Endodermal cell (in vitro differentiated cells): ENCODE results near the gene MIPOL1. TPM values are rescaled to one million over a fixed set of nuclear protein-coding genes. Genes with fewer than 3 reads are reported as not detected.

Source experiments
- DNase-seq: peaks from one replicate; pipeline ENCODE4 v3.0.0-alpha.2; 2017
- H3K27ac ChIP-seq: 2 replicates; pipeline ENCODE4 v1.5.1; 2013; ENCODE audit warnings: mild to moderate bottlenecking, low read depth, low read length, moderate library complexity
- H3K27me3 ChIP-seq: 2 replicates; pipeline ENCODE4 v1.6.1; 2013; ENCODE audit warnings: mild to moderate bottlenecking, low read length, moderate library complexity; ENCODE audit not compliant: insufficient read depth, control insufficient read depth, poor library complexity, severe bottlenecking
- H3K36me3 ChIP-seq: 2 replicates; pipeline ENCODE4 v1.7.0; 2013; ENCODE audit warnings: mild to moderate bottlenecking, low read length, moderate library complexity; ENCODE audit not compliant: control insufficient read depth, insufficient read depth
- H3K4me1 ChIP-seq: one replicate; pipeline ENCODE4 v1.7.0; 2013; ENCODE audit warnings: low read length; ENCODE audit not compliant: control insufficient read depth, insufficient read depth
- H3K4me3 ChIP-seq: 2 replicates; pipeline ENCODE4 v1.5.1; 2013; ENCODE audit warnings: mild to moderate bottlenecking, low read length, moderate library complexity
- H3K9ac ChIP-seq: 2 replicates; pipeline ENCODE4 v1.6.1; 2013; ENCODE audit warnings: mild to moderate bottlenecking, low read length, moderate library complexity; ENCODE audit not compliant: poor library complexity, severe bottlenecking; ENCODE audit errors: extremely low read depth
- H3K9me3 ChIP-seq: 2 replicates; pipeline ENCODE4 v1.6.1; 2013; ENCODE audit warnings: mild to moderate bottlenecking, low read length, moderate library complexity; ENCODE audit not compliant: control insufficient read depth
- H3K27ac Mint-ChIP-seq: 2 replicates; pipeline ENCODE4 v1.8.0; 2020; ENCODE audit warnings: mixed read lengths
- H3K27me3 Mint-ChIP-seq: 2 replicates; pipeline ENCODE4 v1.8.0; 2021; ENCODE audit warnings: mild to moderate bottlenecking, mixed read lengths; ENCODE audit not compliant: insufficient read depth
- H3K36me3 Mint-ChIP-seq: 2 replicates; pipeline ENCODE4 v1.8.0; 2020; ENCODE audit warnings: low read depth, mixed read lengths
- H3K4me1 Mint-ChIP-seq: 2 replicates; pipeline ENCODE4 v1.8.0; 2020; ENCODE audit warnings: mixed read lengths
- H3K4me3 Mint-ChIP-seq: 2 replicates; pipeline ENCODE4 v1.8.0; 2020; ENCODE audit warnings: mild to moderate bottlenecking, moderate library complexity, mixed read lengths
- H3K9me3 Mint-ChIP-seq: 2 replicates; pipeline ENCODE4 v1.8.0; 2020; ENCODE audit warnings: mild to moderate bottlenecking, mixed read lengths
- WGBS, 2 experiments: methylation state at CpG; one replicate each; pipeline versions ENCODE4 v1.1.5 to v1.1.7; 2013; ENCODE audit warnings: missing lambda C conversion rate in 2 of 2, mixed read lengths in 1 of 2; ENCODE audit not compliant: insufficient coverage in 1 of 2, insufficient read length in 1 of 2; 5-methylcytosine and 5-hydroxymethylcytosine counted together
- total RNA-seq, 2 donors: library from RNA; stranded (reverse); fragmentation: NEBNext Ultra II Directional in 1 of 2; extraction: Animal tissue kit (Norgen Biotek cat#: 25700) in 1 of 2; gene quantifications; 2 replicates in 1 of 2; 3 replicates in 1 of 2; pipeline ENCODE4 v1.2.1, GENCODE V29; 2021
- TF ChIP-seq, protein P1 (sequence below): fragments of 200-600 bp; sonication (generic); conservative IDR thresholded peaks from 2 replicates; pipeline ENCODE4 v1.5.0; 2021; ENCODE audit warnings: antibody characterized with exemption, mild to moderate bottlenecking

MIPOL1 gene
- total RNA-seq, 2 donors from 2014 or later, result 22.0 to 28.5 TPM

DNA sequence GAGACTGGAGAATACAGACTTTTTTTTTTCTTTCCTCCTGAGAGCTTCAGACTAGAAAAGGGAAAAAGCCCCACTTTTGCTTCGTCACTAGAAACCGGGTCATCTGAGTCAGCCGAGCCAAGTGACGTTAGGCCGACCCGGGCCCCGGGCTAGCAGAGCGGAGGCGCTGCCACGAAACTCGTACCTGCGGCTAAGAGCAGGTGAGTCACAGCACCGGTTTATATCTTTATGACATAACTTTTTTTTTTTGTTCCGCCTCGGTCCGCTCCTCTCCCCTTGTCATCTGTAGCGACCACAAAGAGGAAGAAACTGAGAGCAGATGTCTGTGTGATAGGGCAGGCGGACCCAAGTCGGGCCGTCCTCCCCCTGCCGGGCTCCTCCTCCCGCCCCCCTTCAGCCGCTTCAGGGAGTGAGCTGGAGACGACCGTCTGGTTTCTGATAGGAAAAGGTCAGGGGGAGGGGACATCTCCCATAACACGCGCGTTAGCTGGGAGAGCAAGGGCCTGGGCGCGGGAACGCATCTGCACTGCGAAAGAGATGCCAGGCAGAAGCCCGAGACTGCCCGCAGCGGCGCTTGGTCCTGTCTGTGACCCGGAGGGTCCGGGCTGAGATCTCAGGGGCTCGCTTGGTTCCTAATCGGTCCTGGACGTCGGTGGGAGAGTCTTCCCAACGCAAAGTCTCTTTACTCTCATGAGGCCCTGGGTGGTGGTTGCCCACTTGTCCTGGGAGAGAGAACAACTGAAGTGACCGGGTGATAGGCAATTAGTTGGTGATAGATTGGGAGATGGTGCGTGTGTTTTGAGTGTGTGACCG, 398.3 kb downstream of the MIPOL1 start:
- DNase-seq, result peak; percentile 83
- H3K27me3 Mint-ChIP-seq, result peaks cover 83% of the 10 kb centered on the region
- H3K4me3 ChIP-seq, result peak overlapping the region; percentile 79
- H3K9me3 ChIP-seq, result no peaks in the 10 kb centered on the region
- no peaks in the 10 kb centered on the region for H3K4me1 ChIP-seq
- peaks cover 7% of the 10 kb centered on the region for H3K36me3 Mint-ChIP-seq
- no peaks in the 10 kb centered on the region for H3K36me3 ChIP-seq
- H3K4me1 Mint-ChIP-seq, result peaks cover 37% of the 10 kb centered on the region
- no peak overlapping the region for H3K27ac ChIP-seq
- TF ChIP-seq, protein P1, sequence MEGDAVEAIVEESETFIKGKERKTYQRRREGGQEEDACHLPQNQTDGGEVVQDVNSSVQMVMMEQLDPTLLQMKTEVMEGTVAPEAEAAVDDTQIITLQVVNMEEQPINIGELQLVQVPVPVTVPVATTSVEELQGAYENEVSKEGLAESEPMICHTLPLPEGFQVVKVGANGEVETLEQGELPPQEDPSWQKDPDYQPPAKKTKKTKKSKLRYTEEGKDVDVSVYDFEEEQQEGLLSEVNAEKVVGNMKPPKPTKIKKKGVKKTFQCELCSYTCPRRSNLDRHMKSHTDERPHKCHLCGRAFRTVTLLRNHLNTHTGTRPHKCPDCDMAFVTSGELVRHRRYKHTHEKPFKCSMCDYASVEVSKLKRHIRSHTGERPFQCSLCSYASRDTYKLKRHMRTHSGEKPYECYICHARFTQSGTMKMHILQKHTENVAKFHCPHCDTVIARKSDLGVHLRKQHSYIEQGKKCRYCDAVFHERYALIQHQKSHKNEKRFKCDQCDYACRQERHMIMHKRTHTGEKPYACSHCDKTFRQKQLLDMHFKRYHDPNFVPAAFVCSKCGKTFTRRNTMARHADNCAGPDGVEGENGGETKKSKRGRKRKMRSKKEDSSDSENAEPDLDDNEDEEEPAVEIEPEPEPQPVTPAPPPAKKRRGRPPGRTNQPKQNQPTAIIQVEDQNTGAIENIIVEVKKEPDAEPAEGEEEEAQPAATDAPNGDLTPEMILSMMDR, result no peak
- H3K27ac Mint-ChIP-seq, result peak overlapping the region; percentile 98
- peak overlapping the region; percentile 69 for H3K4me3 Mint-ChIP-seq
- H3K27me3 ChIP-seq, result peaks cover 85% of the 10 kb centered on the region
- 2% methylated on average over 19 to 46 of the region's 46 CpGs for WGBS, 2 experiments
- no peaks in the 10 kb centered on the region for H3K9me3 Mint-ChIP-seq
- H3K9ac ChIP-seq, result peak overlapping the region; percentile 56

DNA sequence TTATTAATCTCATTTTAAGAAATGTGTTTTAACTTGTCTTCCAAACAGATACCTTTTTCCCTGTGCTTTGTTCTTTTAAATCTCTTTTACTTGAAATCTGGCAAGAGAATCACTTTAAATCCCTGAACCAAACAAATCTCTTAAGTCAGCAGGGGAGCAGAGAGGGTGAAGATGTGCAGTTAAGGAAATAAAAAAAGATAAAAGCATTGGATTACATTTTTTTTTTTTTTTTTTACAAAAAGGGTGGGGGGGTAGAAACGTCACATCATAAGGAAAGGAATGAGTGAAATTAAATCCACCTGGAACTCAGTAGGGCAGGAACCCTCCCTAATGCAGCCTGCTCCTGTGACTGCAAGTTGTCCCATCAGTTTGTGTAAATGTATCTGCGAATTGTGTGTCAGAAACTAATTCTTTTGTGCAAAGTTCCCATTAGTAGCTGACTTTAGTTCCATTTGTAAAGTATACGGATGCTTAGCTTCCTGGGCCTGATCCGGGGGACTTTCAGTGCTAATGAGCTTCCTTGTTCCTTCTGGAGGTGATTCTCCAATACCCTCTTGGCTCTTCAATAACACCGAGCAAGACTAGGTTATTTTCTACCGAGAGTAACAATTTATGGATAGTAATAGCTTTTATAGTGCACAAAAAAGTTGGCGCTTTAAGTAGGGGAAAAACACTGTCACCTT, 399.2 kb downstream of the MIPOL1 start:
- H3K9ac ChIP-seq, result no peak overlapping the region
- DNase-seq, result no peak
- no peaks in the 10 kb centered on the region for H3K9me3 Mint-ChIP-seq
- H3K4me1 ChIP-seq, result no peaks in the 10 kb centered on the region
- peak overlapping the region; percentile 98 for H3K27ac Mint-ChIP-seq
- H3K9me3 ChIP-seq, result no peaks in the 10 kb centered on the region
- H3K27me3 Mint-ChIP-seq, result peaks cover 86% of the 10 kb centered on the region
- H3K4me1 Mint-ChIP-seq, result peaks cover 32% of the 10 kb centered on the region
- TF ChIP-seq, protein P1, result no peak
- no peaks in the 10 kb centered on the region for H3K36me3 ChIP-seq
- peak overlapping the region; percentile 79 for H3K4me3 ChIP-seq
- 14 to 21% methylated on average over 4 to 7 of the region's 7 CpGs for WGBS, 2 experiments
- H3K27me3 ChIP-seq, result peaks cover 86% of the 10 kb centered on the region
- no peak overlapping the region for H3K27ac ChIP-seq
- peaks cover 2% of the 10 kb centered on the region for H3K36me3 Mint-ChIP-seq
- peak overlapping the region; percentile 69 for H3K4me3 Mint-ChIP-seq

DNA sequence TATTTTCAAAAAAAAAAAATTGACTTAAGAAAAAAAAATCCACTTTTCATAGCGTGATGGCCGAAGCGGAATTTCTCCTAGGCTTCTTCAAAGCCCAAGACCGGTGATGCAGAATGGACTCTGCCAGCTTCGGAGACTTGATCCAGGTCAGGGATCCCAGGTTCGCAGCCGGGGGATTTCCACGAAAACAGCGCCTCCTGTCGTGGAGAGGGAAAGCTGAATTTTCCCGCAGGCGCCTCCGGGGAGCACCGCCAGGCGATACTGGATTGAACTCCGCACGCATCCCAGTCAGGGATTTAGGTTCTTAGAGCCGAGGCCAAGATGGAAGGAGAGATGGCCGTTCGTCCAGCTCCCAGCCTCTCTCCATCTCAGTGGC, 399.8 kb downstream of the MIPOL1 start:
- no peaks in the 10 kb centered on the region for H3K36me3 Mint-ChIP-seq
- peaks cover 31% of the 10 kb centered on the region for H3K4me1 Mint-ChIP-seq
- TF ChIP-seq, protein P1, result peak; percentile 82
- no peaks in the 10 kb centered on the region for H3K36me3 ChIP-seq
- H3K4me3 Mint-ChIP-seq, result peak overlapping the region; percentile 69
- H3K9me3 Mint-ChIP-seq, result no peaks in the 10 kb centered on the region
- H3K27me3 ChIP-seq, result peaks cover 86% of the 10 kb centered on the region
- peak; percentile 86 for DNase-seq
- no peaks in the 10 kb centered on the region for H3K9me3 ChIP-seq
- no peak overlapping the region for H3K27ac ChIP-seq
- H3K27me3 Mint-ChIP-seq, result peaks cover 88% of the 10 kb centered on the region
- H3K27ac Mint-ChIP-seq, result no peak overlapping the region
- no peak overlapping the region for H3K9ac ChIP-seq
- 11 to 16% methylated on average over 16 to 20 of the region's 20 CpGs for WGBS, 2 experiments
- peak overlapping the region; percentile 79 for H3K4me3 ChIP-seq
- H3K4me1 ChIP-seq, result no peaks in the 10 kb centered on the region
